NCI-H1092 (cell line): ENCODE data around the gene AVPI1.
"Not testable (repeated sequence)": the region's sequence is repeated elsewhere in the genome, so short reads cannot be mapped to it uniquely, and the experiment has no call there.

Experiments
- DNase-seq: peaks from one replicate; lab custom pipeline; 2025; lab: John Stamatoyannopoulos, UW

Gene AVPI1

GRCh38 chr10:97640174-97640867 lies 46.7 kb downstream of the AVPI1 start, which contains the start of gene PI4K2A:
PI4K2A (plus strand) TSS chr10:97640671; CDS start chr10:97640743, 72 bp downstream.
- DNase-seq = peak; percentile 95

- not testable (repeated sequence) for DNase-seq
Measured at GRCh38 chr10:97639090-97639489, 48.0 kb downstream of the AVPI1 start.

GRCh38 chr10:97635577-97635976 lies 51.5 kb downstream of the AVPI1 start:
- no peak for DNase-seq

GRCh38 chr10:97633921-97634320 lies 53.1 kb downstream of the AVPI1 start:
- no peak for DNase-seq

DNA sequence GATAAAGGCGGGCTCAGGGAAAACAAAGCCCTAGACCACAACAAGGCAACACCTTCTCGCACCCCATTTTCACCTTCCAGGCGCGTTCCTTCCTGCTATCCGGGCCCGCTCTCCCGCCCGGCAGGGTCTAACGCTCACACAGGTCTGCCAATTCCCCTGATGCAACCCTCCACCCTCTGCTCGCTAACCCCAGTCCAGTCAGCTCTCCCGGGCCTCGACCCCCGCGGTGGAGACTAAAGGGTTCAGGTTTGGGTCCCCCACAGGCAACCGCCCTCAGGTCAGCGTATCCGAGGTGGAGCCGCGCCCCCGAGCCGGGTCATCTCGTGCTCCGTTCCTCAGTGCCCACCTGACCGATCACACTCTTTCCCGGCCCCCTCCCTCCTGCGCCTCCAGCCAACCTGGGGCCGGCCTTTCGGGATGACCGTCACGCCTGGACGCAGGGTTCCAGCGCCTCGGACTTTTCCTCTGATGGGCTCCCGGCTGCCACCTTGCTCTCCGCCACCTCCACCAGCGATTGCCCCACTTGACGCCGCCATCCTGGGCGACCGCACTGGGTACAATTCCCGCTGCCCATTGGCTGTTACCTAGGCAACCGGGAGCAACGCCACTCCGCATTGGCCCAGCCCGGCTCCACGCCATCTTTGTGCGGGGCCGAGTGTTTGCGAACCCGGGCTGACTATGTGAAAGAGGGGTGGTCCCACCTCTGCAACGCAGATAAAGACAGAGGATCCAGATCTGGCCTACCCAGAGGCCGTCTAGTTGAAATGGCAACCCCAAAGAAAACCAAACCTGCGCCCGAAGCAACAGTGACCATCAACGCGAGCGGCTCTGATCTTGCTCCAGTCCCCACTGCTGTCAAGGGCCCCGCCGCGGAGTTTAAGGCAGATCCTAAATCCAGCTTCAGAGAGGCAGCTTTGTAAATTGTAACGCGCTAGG lies 53.8 kb downstream of the AVPI1 start, which contains the start of gene MORN4:
Gene MORN4, minus strand, starts transcription at position 552 of the 936 bp plus-strand sequence. CDS start 13,847 bp downstream, outside the sequence.
- DNase-seq = peak; percentile 90

- no peak for DNase-seq
Measured at GRCh38 chr10:97631098-97631497, 55.9 kb downstream of the AVPI1 start.

DNA sequence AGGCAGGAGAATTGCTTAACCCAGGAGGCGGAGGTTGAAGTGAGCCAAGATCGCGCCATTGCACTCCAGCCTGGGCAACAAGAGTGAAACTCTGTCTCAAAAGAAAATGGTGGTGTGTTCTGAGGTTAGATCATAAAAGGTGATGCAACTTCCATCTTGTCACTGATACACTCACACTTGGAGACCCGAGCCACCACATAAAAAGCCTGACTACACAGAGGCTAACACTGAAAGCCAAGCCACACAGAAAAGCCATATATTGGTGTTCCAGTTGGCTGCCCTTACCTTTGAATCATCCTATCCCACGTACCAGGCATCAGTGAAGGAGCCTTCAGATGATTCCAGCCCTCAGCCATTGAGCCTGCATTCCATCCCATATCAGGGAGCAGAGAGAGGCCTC lies 57.8 kb downstream of the AVPI1 start:
- no peak for DNase-seq

DNA sequence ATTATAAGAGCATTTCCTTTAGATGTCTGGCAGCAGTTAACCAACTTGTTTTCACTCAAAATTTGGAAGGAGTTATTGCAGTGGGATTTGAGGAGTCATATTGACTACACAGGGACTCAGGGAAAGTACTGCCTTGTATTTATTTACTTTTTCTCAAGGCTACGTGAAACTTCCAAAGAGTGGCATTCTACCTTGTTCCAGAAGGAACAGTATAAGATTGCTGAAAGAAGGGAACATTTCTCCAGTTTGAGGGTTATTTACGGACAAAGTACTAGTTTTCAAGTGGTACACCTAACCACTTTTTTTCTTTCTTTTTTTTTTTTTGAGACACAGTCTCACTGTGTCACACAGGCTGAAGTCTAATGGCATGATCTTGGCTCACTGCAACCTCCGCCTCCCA lies 58.8 kb downstream of the AVPI1 start:
- no peak for DNase-seq

GRCh38 chr10:97627731-97628130 lies 59.3 kb downstream of the AVPI1 start:
- no peak for DNase-seq
